ENCODE measurements around the gene NLGN1. TPM values are rescaled to one million over a fixed set of nuclear protein-coding genes. Genes with fewer than 3 reads are reported as not detected.

The NLGN1 gene
- total and polyA plus RNA-seq, 2 experiments from 2014 or later = 14.3 to 20.1 TPM

DNA sequence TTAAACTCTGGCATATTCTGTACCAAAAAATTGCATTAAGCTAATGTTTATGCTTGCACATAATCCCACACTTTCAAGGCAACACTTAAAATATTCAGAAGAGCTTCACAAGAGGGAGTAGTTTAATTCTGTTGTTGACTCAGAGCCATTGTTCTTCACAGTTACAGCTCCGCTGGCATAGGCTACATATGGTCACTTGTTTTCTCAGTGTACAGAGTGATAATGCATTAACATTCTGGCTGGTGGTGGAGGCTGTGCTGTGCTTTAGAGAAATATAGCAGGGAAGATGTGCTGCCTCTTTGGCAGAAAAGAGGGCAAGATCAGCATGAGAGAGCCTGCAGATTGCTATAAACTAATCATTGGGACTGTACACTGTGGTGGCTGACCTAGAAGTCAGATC, 13.3 kb downstream of the NLGN1 start:
- H3K27me3 ChIP-seq (replicated peaks; ENCODE audit: insufficient read depth) = no peaks in the 10 kb centered on the region
- no peak for DNase-seq
- no peaks in the 10 kb centered on the region for H3K79me2 ChIP-seq (ENCODE audit: insufficient read depth)
- H3K4me2 ChIP-seq (ENCODE audit: unreplicated experiment) = no peak overlapping the region
- H3K9me2 ChIP-seq (ENCODE audit: insufficient read depth) = no peaks in the 10 kb centered on the region
- TF ChIP-seq EZH2 (IDR thresholded peaks at IDR 0.05; ENCODE audit: insufficient read depth, poor library complexity, severe bottlenecking) (no peak), EZH2phosphoT487 (IDR thresholded peaks at IDR 0.05; ENCODE audit: insufficient read depth, low read depth) (no peak)
- no peak overlapping the region for H2AFZ ChIP-seq
- no peak overlapping the region for H3K9ac ChIP-seq
- H3K36me3 ChIP-seq (ENCODE audit: low read depth) = no peaks in the 10 kb centered on the region
- no peak overlapping the region for H3K4me3 ChIP-seq
- H3K27ac ChIP-seq = no peak overlapping the region
- in situ Hi-C loops (cut with MboI) = no loop called here
- H4K20me1 ChIP-seq (ENCODE audit: insufficient read depth) = no peaks in the 10 kb centered on the region
- WGBS, 2 experiments (ENCODE audit: low coverage in 1 of 2, low lambda C conversion rate in 2 of 2, missing lambda C conversion rate in 2 of 2) = 81 to 96% methylated on average over 1 of the region's 1 CpG
- no peaks in the 10 kb centered on the region for H3K9me3 ChIP-seq (ENCODE audit: low read depth)
- H3F3A ChIP-seq (ENCODE audit: insufficient read depth) = no peaks in the 10 kb centered on the region
- H3K4me1 ChIP-seq (ENCODE audit: insufficient read depth) = 0 out of 2 replicates have a peak, but pooled peaks cover 4% of the 10 kb centered on the region

DNA sequence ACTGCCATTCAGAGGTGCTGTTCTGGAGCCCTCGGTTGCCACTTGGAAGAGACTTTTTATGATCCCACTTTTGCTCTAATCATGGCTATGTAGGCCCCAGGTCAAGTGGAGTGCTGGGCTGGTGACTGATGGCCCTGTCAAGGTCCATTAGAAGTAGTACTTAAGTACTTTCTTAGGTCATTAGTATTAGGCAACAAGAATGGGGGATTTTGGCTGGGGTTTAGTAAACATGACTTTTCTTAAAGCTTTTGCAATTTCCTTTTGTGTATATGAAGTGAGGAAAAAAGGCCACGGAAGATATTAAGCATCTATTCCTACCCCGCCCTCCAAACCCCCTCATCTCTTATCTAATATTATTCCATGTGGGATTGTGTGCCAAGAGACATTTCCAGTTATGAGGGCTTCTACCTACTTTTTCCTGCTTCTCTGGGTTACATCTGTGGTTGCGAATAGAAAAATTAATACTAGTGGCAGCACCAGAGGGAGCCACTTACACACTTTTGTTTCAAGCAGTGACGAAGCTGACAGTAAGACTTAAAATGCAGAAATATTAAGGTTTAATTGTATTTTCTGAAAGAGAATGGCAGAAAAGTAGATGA, 13.9 kb downstream of the NLGN1 start:
- H3K4me2 ChIP-seq (ENCODE audit: unreplicated experiment) = peak overlapping the region; percentile 53
- H3K9ac ChIP-seq = no peak overlapping the region
- no peak for TF ChIP-seq EZH2phosphoT487 (IDR thresholded peaks at IDR 0.05; ENCODE audit: insufficient read depth, low read depth)
- no peak for TF ChIP-seq EZH2 (IDR thresholded peaks at IDR 0.05; ENCODE audit: insufficient read depth, poor library complexity, severe bottlenecking)
- in situ Hi-C loops (cut with MboI) = no loop called here
- no peak overlapping the region for H3K27ac ChIP-seq
- 0 out of 2 replicates have a peak, but pooled peaks cover 4% of the 10 kb centered on the region for H3K4me1 ChIP-seq (ENCODE audit: insufficient read depth)
- H3F3A ChIP-seq (ENCODE audit: insufficient read depth) = no peaks in the 10 kb centered on the region
- H3K79me2 ChIP-seq (ENCODE audit: insufficient read depth) = no peaks in the 10 kb centered on the region
- H3K27me3 ChIP-seq (replicated peaks; ENCODE audit: insufficient read depth) = no peaks in the 10 kb centered on the region
- H3K9me3 ChIP-seq (ENCODE audit: low read depth) = no peaks in the 10 kb centered on the region
- no peaks in the 10 kb centered on the region for H3K9me2 ChIP-seq (ENCODE audit: insufficient read depth)
- DNase-seq = peak; percentile 81
- H3K36me3 ChIP-seq (ENCODE audit: low read depth) = no peaks in the 10 kb centered on the region
- 43 to 47% methylated on average over 5 of the region's 5 CpGs for WGBS, 2 experiments (ENCODE audit: low coverage in 1 of 2, low lambda C conversion rate in 2 of 2, missing lambda C conversion rate in 2 of 2)
- H3K4me3 ChIP-seq = no peak overlapping the region
- H2AFZ ChIP-seq = 0 out of 2 replicates have a peak overlapping the region, but pooled peaks have one; percentile 47
- H4K20me1 ChIP-seq (ENCODE audit: insufficient read depth) = no peaks in the 10 kb centered on the region

DNA sequence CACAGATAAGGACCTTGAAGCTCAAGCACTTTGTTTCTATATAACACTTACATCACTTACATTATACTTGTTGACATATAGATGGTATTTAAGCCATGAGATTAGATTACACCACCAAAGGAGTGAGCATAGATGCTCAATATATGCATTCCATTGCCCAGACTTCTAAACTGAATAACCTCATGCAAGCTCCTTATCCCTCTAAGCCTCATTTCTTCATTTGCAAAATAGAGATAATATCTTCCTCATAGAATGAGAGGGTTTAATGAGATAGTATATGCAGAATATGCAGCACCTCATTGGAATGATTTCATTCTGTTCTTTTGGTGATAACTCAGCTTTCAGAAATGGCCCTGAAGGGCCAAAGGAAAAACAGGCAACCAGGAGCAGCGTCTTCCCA, 18.5 kb downstream of the NLGN1 start:
- Histone ChIP-seq H3K4me3 (no peak overlapping the region), H3K4me2 (ENCODE audit: unreplicated experiment) (no peak overlapping the region), H4K20me1 (ENCODE audit: insufficient read depth) (no peaks in the 10 kb centered on the region), H3K4me1 (ENCODE audit: insufficient read depth) (0 out of 2 replicates have a peak, but pooled peaks cover 4% of the 10 kb centered on the region), H3K9me3 (ENCODE audit: low read depth) (no peaks in the 10 kb centered on the region), H3F3A (ENCODE audit: insufficient read depth) (no peaks in the 10 kb centered on the region), H3K27ac (no peak overlapping the region), H2AFZ (no peak overlapping the region), H3K27me3 (replicated peaks; ENCODE audit: insufficient read depth) (no peaks in the 10 kb centered on the region), H3K9ac (no peak overlapping the region), H3K9me2 (ENCODE audit: insufficient read depth) (no peaks in the 10 kb centered on the region), H3K79me2 (ENCODE audit: insufficient read depth) (no peaks in the 10 kb centered on the region), H3K36me3 (ENCODE audit: low read depth) (no peaks in the 10 kb centered on the region)
- WGBS, 2 experiments (ENCODE audit: low coverage in 1 of 2, low lambda C conversion rate in 2 of 2, missing lambda C conversion rate in 2 of 2) = 92 to 93% methylated on average over 1 of the region's 1 CpG
- TF ChIP-seq EZH2phosphoT487 (IDR thresholded peaks at IDR 0.05; ENCODE audit: insufficient read depth, low read depth) = no peak
- TF ChIP-seq EZH2 (IDR thresholded peaks at IDR 0.05; ENCODE audit: insufficient read depth, poor library complexity, severe bottlenecking) = no peak
- no peak for DNase-seq
- in situ Hi-C loops (cut with MboI) = no loop called here

DNA sequence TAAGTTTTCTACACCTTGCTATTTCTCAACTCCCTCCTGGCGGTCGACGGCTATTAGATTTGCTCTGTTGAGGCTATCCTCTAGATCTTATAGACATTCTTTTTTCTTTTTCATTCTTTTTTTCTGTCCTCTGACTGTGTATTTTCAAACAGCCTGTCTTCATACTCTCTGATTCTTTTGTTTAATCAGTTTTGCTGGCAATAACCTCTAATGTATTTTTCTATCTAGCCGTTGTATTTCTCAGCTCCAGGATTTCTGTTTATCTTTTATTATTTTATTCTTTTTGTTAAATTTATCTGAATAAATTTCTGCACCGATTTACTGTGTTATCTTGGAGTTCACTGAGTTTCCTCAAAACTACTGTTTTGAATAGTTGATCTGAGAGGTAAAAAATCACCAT, 31.5 kb downstream of the NLGN1 start:
- H3K9me3 ChIP-seq (ENCODE audit: low read depth) = no peaks in the 10 kb centered on the region
- TF ChIP-seq EZH2phosphoT487 (IDR thresholded peaks at IDR 0.05; ENCODE audit: insufficient read depth, low read depth) (no peak), EZH2 (IDR thresholded peaks at IDR 0.05; ENCODE audit: insufficient read depth, poor library complexity, severe bottlenecking) (no peak)
- in situ Hi-C loops (cut with MboI) = no loop called here
- H3K36me3 ChIP-seq (ENCODE audit: low read depth) = no peaks in the 10 kb centered on the region
- H2AFZ ChIP-seq = no peak overlapping the region
- no peak for DNase-seq
- no peaks in the 10 kb centered on the region for H4K20me1 ChIP-seq (ENCODE audit: insufficient read depth)
- H3K4me2 ChIP-seq (ENCODE audit: unreplicated experiment) = no peak overlapping the region
- WGBS, 2 experiments (ENCODE audit: low coverage in 1 of 2, low lambda C conversion rate in 2 of 2, missing lambda C conversion rate in 2 of 2) = 63 to 69% methylated on average over 5 of the region's 5 CpGs
- no peaks in the 10 kb centered on the region for H3F3A ChIP-seq (ENCODE audit: insufficient read depth)
- no peaks in the 10 kb centered on the region for H3K9me2 ChIP-seq (ENCODE audit: insufficient read depth)
- H3K79me2 ChIP-seq (ENCODE audit: insufficient read depth) = no peaks in the 10 kb centered on the region
- H3K9ac ChIP-seq = no peak overlapping the region
- no peak overlapping the region for H3K4me3 ChIP-seq
- no peaks in the 10 kb centered on the region for H3K4me1 ChIP-seq (ENCODE audit: insufficient read depth)
- H3K27ac ChIP-seq = no peak overlapping the region
- H3K27me3 ChIP-seq (replicated peaks; ENCODE audit: insufficient read depth) = no peaks in the 10 kb centered on the region

Measured in GM23248 (cell line).